MV-4-11 (cell line): ENCODE measurements around the gene EXOC3L4.
"Not testable (repeated sequence)": the region's sequence is repeated elsewhere in the genome, so short reads cannot be mapped to it uniquely, and the experiment has no call there.

Experiments
- DNase-seq: peaks from one replicate; lab custom pipeline; 2025; lab: John Stamatoyannopoulos, UW

EXOC3L4 gene

DNA sequence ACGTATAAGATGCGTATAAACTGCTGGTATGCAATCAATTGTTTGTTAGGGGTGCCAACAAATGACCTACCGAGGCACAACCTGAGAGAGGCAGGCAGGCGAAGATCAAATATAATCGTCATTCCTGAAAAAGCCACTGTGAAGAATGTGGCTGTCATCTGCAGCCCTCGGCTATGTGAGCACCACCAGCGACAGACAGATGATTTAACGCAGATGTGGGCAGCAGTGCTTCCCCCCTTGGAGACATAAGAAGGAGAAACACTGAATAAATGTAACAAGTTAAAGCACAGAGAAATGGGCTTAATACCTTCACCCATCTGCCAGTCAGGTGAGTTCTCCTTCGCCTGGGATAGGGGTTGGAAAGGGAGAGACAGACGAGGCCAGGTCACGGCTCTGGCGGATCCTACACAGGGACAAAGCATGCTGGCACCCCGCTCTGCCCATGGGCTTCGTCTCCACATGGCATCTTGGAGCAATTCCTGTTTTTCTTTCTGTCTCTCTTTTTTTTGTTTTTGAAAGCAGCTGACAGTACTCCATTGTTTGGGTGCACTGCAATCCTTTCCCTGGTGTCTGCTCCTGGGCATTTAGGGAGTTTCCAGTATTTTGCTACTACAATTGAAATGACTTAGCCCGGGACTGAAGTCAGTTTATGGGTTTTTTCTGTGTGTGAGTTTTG is 56.9 kb downstream of the EXOC3L4 start:
- no peak for DNase-seq

GRCh38 chr14:103155010-103155409 is 60.5 kb downstream of the EXOC3L4 start:
- peak; percentile 68 for DNase-seq

DNA sequence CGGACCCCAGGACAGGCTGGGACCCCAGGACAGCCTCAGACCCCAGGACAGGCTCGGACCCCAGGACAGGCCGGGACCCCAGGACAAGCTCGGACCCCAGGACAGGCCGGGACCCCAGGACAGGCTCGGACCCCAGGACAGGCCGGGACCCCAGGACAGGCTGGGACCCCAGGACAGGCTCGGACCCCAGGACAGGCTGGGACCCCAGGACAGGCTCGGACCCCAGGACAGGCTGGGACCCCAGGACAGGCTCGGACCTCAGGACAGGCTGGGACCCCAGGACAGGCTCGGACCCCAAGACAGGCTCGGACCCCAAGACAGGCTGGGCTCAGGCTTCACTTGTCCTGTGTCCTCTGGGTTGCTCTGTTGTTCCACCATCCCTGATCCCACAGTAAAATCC is 60.9 kb downstream of the EXOC3L4 start:
- DNase-seq: not testable (repeated sequence)

- DNase-seq: no peak
Observed at GRCh38 chr14:103155826-103156394, 61.4 kb downstream of the EXOC3L4 start.

DNA sequence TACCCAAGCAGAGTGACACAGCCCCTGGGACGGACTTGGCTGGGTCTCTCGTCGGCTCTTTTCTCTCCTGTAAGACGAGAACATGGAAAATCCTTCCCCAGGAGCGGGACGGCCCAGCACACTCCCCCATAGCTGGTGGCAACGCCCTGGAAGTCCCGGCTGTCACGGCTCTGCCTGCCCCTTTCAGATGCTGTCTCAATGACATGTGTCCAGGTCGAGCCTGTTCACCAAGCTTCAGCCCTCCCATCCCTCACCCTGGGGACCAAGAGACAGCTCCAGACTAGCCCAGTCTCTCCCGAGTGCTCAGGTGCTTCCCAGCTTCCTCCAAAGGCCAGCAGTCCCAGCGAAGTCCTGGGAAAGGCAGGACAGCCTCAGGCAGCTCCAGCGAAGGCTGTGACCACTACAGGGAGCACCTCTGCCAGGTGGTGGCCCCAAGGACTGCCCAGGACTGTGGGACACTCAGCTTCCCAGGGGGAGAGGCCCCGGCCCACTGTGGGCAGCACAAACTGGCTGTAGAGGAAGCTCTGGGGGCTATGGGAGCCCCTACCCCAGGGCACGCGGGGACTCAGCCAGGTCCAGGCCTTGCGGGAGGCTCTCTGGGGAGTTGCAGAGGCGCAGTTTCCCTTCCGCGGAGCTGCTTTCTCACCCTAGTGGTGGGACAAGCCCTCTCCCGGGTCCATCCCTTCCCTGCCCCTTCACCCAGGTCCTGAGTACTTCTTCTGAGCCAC is 62.3 kb downstream of the EXOC3L4 start:
- no peak for DNase-seq

DNA sequence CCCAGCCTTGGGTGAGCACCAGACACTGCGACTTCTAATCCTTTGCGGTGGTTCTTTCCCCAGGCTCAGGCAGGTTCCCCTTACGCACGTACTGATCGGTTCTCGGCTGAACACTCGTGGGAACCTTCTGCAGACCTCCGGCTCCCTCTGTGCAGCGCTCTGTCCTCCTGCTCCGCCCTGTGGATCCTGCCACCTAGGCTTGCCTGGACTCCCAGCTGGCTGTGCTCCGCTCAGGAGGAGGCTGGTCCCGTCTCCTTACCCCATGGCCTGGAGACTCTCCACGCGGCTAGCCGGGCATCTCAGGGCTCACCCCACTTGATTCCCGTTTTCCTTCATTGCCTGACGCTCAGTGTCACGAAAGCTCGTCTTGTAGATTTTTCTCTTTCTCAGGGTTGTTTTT is 63.4 kb downstream of the EXOC3L4 start:
- no peak for DNase-seq

DNA sequence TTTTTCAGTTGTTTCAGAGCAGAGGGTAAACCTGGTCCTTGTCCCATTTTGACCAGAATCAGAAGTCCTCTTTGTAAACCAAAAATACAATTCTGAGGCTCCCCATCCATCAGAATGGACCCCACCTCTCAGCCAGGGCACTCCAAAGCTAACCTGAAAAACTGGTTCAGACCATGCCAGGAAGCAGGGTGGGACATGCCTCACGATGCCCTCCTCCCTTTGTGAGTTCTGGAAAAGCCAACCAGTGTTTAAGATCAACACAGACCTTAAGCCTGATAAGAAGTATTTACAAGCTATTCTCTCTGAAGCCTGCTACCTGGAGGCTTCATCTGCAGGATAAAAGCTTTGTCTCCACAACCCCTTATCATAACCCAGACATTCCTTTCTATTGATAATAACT is 64.2 kb downstream of the EXOC3L4 start:
- DNase-seq: no peak
